ENCODE measurements around the gene TRIM38.
"Not testable (repeated sequence)": the region's sequence is repeated elsewhere in the genome, so short reads cannot be mapped to it uniquely, and the experiment has no call there.

Gene TRIM38

GRCh38 chr6:26008470-26008869 lies 45.9 kb downstream of the TRIM38 start:
- DNase-seq: no peak

- DNase-seq: no peak
These were observed 47.2 kb downstream of the TRIM38 start for GRCh38 chr6:26009817-26010216.

DNA sequence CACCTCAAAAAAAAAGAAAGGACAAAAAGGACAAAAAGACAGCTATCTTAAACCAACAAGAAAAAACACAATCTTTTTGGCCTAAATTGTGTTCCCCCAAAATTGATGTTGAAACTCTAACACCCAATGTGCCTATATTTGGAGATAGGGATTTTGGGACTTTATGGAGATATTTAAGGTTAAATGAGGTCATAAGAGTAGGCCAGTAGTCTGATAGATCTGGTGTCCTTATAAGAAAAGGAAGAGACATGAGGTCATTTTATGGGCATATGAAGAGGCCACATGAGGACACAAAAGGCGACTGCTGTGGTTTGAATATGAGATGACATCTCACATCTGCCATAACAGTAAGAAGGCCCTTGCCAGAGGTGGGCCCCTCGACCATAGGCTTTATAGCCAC lies 49.5 kb downstream of the TRIM38 start:
- DNase-seq: peak in 3 of 4 experiments; percentile 17 to 42 (median 20)

DNA sequence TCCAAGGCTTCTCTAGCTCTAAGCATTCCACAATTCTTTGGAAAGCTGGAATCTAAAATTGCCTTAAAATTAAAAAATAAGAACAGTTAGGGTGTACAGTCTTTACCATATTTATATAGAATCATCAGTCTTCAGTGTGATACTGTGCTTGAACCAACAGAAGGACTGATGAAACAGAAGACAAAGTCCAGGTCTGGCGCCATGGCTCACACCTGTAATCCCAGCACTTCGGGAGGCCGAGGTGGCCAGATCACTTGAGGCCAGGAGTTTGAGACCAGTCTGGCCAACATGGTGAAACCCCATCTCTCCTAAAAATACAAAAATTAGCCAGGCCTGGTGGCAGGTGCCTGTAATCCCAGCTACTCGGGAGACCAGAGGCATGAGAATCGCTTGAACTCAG lies 51.8 kb downstream of the TRIM38 start:
- DNase-seq: not testable (repeated sequence)

DNA sequence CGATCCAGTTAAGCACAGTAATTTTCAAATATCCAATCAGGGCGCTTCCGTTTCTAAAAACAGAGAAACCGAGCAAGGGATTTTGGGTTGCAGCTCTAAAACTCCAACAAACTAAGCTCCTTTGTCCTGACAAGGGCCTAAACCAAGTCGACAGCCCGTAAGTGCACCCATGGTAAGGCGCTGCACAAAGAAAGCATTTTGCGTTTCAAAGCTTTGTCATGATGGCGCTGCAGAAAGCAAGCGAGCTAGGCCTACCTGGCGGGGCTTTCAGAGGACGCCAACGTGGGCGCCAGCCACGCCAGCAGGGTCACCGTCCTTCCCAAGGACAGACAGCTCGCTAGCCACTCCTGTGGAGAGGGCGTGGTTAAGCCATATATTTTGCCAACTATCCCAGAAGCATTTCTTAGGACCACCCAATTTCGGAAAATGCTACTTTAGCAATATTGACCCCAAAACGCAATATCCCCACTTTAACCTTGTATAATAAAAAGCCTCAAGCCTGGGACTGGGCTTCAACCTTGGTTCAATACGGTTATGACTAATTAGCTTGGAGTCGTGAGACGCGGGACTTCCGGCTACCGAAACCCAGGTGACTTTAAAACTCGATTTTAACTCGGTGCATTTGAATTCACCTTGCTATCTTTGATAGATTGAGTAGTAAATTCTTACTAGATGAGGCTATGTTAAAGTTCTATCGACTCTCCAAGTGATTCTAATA lies 53.8 kb downstream of the TRIM38 start:
- DNase-seq: no peak

- DNase-seq: no peak
These were observed 54.5 kb downstream of the TRIM38 start for GRCh38 chr6:26016963-26017631.

- peak; percentile 78 to 88 (median 83) for DNase-seq
These were observed 55.0 kb downstream of the TRIM38 start for GRCh38 chr6:26017632-26017966.

DNA sequence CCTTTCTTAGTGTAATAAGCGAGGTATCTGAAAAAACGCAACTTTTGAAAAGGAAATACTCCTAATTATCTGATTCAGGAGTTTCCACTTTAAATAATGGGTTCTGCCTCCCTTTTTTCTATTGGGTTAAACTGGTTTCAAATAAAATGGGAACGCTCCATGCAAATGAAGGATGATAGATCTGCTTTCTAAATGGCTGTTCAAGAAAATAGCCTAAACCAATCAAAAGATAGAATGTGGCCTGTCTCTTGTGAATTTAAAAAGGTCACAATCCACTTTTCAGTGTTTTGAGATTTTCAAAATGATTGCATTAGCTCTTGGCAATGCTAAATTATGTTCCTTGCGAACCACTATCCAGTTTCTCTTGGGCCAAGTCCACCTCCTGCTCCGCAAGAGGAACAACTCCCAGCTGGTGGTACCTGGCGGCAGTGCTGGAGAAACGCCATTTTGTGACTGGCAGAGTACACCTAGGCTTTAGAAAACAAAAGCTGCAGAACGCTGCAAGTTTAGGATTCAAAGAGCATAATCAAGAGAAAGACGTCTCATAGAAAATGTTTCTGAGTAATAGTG lies 56.7 kb downstream of the TRIM38 start:
- no peak for DNase-seq

DNA sequence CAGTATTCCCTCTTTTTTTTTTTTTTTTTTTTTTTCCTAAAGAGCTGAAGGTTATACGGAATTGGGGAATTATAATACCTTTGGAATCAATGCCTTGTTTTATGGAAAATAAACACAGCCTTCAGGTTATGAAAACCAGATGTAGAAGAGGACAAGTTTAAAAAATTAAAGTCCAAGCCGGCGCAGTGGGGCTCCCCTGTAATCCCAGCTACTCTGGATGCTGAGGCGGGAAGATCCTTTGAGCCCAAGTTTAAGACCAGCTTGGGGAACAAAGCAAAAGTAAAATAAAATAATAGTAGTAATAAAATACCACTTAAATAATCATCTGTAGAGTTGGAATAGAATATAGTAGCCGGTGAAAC lies 57.3 kb downstream of the TRIM38 start:
- DNase-seq: no peak

DNA sequence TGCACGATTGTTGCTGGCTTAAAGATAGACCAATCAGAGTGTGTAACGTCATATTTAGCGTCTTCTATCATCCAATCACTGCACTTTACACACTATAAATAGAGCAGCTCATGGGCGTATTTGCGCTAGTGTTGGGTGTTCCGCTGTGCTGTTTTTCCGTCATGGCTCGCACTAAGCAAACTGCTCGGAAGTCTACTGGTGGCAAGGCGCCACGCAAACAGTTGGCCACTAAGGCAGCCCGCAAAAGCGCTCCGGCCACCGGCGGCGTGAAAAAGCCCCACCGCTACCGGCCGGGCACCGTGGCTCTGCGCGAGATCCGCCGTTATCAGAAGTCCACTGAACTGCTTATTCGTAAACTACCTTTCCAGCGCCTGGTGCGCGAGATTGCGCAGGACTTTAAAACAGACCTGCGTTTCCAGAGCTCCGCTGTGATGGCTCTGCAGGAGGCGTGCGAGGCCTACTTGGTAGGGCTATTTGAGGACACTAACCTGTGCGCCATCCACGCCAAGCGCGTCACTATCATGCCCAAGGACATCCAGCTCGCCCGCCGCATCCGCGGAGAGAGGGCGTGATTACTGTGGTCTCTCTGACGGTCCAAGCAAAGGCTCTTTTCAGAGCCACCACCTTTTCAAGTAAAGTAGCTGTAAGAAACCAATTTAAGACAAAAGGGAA lies 57.9 kb downstream of the TRIM38 start:
- peak; percentile 85 to 93 (median 90) for DNase-seq

- DNase-seq: peak; percentile 75 to 80 (median 76)
These were observed 58.4 kb downstream of the TRIM38 start for GRCh38 chr6:26021001-26021349.

DNA sequence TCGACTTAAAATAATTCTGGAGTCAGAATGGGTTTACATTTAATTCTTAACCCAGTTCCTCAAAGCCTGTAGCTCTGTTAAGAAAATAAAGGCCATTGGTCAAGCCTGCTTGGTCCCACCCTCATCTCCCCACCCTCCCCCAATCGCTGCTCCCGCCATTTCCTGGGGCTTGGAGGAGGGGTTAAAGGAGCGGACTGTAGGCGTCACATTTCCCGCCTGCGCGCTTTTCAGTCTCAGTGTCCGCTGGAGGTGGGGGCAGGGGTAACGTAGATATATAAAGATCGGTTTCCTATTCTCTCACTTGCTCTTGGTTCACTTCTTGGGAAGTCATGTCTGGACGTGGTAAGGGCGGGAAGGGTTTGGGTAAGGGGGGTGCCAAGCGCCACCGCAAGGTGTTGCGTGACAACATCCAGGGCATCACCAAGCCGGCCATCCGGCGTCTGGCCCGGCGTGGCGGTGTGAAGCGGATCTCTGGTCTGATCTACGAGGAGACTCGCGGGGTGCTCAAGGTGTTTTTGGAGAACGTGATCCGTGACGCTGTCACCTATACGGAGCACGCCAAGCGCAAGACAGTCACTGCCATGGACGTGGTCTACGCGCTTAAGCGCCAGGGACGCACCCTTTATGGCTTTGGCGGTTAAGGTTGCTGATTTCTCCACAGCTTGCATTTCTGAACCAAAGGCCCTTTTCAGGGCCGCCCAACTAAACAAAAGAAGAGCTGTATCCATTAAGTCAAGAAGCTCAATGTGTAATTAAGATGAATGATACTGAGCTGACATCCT lies 58.9 kb downstream of the TRIM38 start:
- peak; percentile 93 to 97 (median 95) for DNase-seq

DNA sequence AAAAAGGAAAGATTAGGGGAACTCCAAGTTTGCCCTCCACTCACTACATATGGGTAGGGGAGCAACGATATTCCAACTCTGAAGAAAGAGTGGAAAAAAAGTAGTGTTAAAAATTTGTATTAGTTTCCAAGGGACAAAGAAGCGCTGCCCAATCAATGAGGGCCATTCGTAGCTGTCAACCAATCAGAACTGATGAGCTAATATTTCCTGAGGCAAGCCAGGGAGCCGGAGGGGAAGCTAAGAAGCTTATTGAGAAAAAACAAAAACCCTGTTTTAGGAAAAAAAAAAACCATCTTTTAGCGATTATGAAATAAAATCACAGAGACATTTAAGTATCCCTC lies 59.5 kb downstream of the TRIM38 start:
- peak; percentile 75 to 87 (median 84) for DNase-seq

- no peak for DNase-seq
These were observed 60.1 kb downstream of the TRIM38 start for GRCh38 chr6:26022737-26023136.

GRCh38 chr6:26024651-26025046 lies 62.0 kb downstream of the TRIM38 start:
- DNase-seq: no peak

DNA sequence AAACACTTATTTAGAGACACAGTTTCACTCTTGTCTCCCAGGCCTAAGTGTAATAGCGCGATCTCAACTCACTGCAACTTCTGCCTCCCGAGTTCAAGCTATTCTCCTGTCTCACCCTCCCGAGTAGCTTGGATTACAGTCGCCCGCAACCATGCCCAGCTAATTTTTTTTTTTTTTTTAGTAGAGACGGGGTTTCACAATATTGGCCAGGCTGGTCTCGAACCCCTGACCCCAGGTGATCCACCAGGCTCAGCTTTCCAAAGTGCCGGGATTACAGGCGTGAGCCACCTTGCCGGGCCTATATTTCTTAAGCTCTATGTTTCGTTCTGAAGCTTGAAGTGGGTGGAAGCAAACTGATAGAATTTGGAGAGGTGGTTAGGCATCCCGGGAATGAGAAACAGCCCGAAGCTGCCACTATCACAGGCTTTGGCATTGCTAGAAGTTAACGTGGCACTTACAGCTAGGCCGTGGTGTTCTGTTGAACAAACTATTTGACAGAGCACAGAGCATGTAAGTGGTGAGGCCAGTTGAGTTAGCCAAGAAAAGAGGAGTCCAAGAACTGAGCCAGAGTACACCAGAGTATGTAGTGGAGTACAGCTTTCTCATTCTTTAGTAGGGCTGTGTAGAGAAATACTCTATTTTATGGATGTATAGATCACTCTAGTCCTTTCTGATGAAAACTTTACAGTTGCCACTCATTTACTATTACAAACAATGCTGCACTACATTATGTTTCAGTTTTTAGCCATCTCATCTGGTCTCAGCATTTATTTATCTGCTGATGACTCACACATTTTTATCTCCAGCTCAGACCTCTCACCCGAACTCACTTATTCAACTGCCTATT lies 62.7 kb downstream of the TRIM38 start:
- DNase-seq: peak in 1 of 4 experiments; percentile 10

DNA sequence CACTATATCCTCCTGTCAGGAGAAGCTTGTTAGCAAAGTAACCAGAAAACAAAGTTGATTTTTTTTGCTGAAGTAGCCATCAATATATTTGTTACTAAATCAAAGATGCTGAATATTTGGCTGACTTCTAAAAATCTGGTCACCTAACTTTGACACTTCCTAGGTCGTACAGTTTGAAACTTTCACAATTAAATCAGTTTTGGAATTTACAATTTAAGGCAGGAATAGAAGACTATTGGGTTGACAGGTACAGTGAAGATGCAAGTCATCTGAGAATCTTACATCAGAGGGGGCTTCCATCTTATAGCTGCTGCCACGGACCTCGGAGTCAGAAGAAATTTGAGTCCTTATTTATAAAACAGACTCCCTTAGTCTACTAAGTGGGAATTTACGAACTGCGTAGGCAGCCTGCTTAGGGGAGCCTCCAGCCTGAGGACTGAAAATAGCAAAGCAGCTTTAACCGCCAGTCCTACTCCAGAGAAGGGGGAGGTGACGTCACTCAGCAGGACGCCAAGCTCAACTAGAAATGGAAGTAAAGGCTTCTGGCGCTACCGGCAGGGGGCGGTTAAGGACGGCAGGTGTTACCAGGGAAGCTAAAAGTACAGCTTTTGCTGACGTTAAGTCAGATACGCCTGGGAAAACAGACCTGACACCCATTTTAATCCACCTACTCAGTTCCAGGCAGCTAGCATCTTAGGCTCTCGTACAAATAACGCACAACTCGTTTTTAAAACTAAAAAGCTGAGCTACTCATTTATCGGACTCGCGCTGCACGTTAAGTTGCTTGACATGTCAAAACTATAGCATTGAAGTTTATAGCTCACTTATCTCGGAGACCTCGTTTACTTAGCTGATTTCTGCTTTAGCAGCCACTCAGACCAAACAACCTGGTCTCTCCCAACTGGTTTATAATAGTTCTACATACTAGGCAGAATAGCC lies 63.6 kb downstream of the TRIM38 start:
- DNase-seq: peak; percentile 90 to 95 (median 94)

GRCh38 chr6:26026833-26027490 lies 64.4 kb downstream of the TRIM38 start:
- DNase-seq: peak; percentile 94 to 97 (median 96)

DNA sequence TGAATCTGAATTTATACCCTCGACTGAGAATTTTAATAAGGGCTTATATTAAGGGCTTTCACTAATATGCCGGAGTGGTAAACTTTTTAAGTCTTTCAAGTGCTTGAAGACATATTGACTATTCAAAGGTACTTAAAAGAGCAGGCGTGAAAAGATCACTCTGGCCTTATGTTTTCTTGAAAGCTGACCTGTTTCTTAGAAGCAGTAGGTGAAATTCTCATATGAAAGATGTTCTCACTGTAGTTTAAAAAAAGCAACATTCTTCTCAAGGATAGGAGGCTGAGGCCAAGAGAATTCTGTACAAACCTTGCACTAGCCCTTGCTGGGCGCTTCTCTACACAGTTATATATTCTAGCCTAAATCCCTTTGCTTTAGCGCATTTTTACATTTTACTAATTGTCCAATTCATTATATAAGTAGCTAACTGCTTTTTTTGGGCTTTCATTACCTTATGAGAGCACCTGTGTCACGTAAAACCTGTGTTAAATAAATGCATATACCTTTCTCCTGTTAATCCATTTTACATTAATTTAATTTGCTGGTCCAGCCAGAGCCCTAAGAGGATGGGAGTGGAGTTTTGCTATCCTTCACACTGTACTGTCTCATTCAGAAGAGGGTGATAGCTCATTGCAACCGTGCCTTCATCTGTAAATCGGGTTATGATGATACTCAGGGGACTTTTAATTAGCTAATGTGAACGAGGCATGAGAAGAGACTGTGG lies 65.0 kb downstream of the TRIM38 start:
- no peak for DNase-seq

Data from suppressor macrophage (primary cell).